COR-L47 (cell line): ENCODE data around the gene RNF168.
A peak's percentile ranks its signal among the peaks of the same experiment; 100 is the strongest.
"Not testable (repeated sequence)": the region's sequence is repeated elsewhere in the genome, so short reads cannot be mapped to it uniquely, and the experiment has no call there.

ENCODE experiments used
- DNase-seq: peaks from one replicate; lab custom pipeline; 2025; lab: John Stamatoyannopoulos, UW

The RNF168 gene

GRCh38 chr3:196463804-196464203 is 39.8 kb downstream of the RNF168 start:
- DNase-seq = no peak

GRCh38 chr3:196463478-196463756 is 40.2 kb downstream of the RNF168 start:
- no peak for DNase-seq

- not testable (repeated sequence) for DNase-seq
These were observed 40.7 kb downstream of the RNF168 start for GRCh38 chr3:196462680-196463477.

- DNase-seq = no peak
These were observed 45.5 kb downstream of the RNF168 start for GRCh38 chr3:196458063-196458462.

- not testable (repeated sequence) for DNase-seq
These were observed 46.1 kb downstream of the RNF168 start for GRCh38 chr3:196457470-196457869.

GRCh38 chr3:196454935-196455334 is 48.6 kb downstream of the RNF168 start:
- no peak for DNase-seq

- peak; percentile 4 for DNase-seq
These were observed 58.2 kb downstream of the RNF168 start for GRCh38 chr3:196445391-196445790.

GRCh38 chr3:196444500-196444894 is 59.1 kb downstream of the RNF168 start:
- DNase-seq = no peak

GRCh38 chr3:196440696-196441095 is 62.9 kb downstream of the RNF168 start:
- no peak for DNase-seq

GRCh38 chr3:196440041-196440537 is 63.5 kb downstream of the RNF168 start:
- no peak for DNase-seq

- peak; percentile 97 for DNase-seq
These were observed 71.3 kb downstream of the RNF168 start, which contains the start of gene UBXN7 for GRCh38 chr3:196432137-196432879. Gene UBXN7 (minus strand): TSS chr3:196432427. CDS start chr3:196432399, 28 bp downstream.

- peak; percentile 31 for DNase-seq
These were observed 72.1 kb downstream of the RNF168 start for GRCh38 chr3:196431181-196432136.

GRCh38 chr3:196428041-196428440 is 75.5 kb downstream of the RNF168 start:
- DNase-seq = no peak

GRCh38 chr3:196424421-196424820 is 79.1 kb downstream of the RNF168 start:
- not testable (repeated sequence) for DNase-seq

- peak; percentile 29 for DNase-seq
These were observed 80.4 kb downstream of the RNF168 start for GRCh38 chr3:196423044-196423781.

- DNase-seq = not testable (repeated sequence)
These were observed 81.9 kb downstream of the RNF168 start for GRCh38 chr3:196421668-196422067.

- no peak for DNase-seq
These were observed 84.2 kb downstream of the RNF168 start for GRCh38 chr3:196419386-196419785.
